Fibroblast of gingiva (primary cell): Measurements from ENCODE around the gene HGS.
A peak's percentile ranks its signal among the peaks of the same experiment; 100 is the strongest.

ENCODE experiments used
- DNase-seq: peaks from one replicate; pipeline ENCODE4 v3.0.0-alpha.2; 2011; ENCODE audit warnings: low read depth

HGS gene

DNA sequence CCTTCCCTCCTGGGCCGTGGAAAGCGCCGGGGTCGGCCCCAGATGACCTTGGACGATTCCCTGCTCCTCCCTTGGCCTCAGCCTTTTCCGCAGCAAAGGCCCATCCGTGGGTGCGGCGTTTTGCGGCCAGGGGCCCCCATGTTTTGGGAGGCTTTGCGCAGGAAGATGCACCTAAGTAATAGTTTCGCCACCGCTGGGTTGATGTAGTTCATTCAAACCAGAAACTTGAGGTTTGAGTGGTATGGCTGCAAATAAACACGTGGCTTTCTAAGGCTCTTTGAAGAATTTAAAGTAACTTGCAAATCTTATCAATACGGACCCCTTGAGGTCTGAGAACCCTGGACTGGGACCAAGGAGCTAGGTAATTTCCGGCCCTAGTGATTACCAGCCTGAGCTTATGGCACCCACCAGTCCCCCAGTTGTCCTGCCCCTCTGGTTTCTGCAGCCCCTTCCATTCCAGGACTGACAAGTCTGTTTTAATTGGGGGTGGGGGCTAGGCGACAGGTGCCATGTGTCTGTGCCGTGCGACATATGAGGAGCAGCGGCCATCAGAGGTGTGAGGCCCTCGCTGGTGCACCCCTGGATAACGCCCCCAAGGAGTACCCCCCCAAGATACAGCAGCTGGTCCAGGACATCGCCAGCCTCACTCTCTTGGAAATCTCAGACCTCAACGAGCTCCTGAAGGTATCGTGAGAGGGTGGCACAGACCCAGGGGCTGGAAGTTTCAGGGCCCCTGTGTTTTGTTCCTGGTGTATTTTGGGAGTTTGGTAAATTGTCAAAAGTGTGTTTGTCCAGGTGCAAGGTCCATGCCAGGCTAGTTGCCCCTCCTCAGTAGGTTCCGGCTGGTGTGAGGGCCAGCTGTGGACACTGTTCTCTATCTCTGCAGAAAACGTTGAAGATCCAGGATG, 20.2 kb downstream of the HGS start:
- no peak for DNase-seq

DNA sequence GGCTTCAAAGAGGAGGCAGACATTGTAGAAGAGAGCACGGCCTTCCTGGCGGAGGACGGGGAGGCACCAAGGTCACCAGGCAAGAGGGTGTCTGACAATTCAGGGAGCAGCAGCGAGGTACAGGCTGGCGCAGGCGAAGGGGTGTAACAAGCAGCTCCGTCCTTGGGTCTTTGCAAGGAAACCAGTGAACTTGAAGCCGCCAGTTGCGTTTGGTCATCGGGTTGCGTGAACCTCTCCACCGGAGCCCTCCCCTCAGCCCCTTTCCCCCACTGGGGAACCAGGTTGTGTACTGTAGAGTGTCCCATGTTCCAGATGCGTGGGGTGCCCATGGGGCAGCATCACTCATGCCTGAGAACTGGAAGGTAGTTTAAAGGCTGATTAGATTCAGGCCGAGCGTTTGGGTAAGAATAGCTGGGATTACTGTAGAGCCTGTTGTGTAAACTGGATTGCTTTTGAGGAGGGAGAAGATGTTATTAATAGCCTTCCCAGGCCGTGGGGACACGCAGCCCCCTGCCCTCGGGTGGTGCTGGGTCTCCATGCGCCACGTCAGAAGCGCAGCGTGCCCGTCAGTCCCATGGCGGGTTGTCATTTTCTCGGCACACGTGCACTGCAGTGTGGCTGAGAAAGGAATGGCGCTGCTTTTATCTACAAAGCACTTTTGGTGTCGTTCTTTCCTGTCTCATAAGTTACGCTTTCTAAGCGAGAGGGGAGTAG, 21.9 kb downstream of the HGS start:
- DNase-seq = no peak

DNA sequence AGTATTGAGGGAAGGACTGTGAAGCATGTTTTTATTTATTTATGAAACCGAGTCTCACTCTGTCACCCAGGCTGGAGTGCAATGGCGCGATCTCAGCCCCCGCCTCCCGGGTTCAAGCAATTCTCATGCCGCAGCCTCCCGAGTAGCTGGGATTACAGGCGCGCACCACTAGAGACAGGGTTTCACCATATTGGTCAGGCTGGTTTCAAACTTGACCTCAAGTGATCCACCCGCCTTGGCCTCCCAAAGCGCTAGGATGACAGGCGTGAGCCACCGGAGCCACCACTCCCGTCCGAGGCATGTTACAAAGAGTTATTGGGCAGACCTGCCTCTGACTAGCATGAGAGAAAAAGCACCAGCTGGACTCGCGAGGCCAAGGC, 22.4 kb downstream of the HGS start:
- DNase-seq = no peak

DNA sequence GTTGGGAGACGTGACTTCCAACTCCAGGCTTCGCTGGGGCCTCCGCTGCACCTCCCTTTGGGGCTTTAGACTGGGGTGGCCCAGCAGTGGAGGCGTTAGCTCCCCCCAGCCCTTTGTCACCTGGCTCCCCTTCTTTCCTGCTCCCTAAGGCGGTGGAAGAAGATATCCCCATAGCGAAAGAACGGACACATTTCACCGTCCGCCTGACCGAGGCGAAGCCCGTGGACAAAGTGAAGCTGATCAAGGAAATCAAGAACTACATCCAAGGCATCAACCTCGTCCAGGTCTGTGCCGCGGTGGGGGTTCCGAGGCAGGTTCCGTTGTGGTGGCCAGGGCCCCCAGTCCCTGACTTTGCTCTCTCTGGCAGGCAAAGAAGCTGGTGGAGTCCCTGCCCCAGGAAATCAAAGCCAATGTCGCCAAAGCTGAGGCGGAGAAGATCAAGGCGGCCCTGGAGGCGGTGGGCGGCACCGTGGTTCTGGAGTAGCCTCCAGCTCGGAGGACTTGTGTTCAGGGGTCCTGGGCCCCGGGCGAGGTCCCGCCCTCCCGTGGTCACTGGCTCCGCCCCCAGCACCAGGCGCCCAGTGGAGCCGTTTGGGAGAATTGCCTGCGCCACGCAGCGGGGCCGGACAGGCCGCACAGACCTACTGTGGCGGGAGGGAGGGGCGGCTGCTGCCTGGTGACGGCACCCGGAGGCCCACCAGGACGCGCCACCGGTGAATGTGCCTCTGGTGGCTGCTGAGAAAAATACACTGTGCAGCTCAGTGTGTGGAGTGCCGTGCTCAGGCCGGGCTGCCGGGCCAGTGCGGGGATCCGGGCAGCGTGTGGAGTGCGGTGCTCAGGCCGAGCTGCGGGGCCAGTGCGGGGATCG, 23.2 kb downstream of the HGS start:
- DNase-seq = no peak

DNA sequence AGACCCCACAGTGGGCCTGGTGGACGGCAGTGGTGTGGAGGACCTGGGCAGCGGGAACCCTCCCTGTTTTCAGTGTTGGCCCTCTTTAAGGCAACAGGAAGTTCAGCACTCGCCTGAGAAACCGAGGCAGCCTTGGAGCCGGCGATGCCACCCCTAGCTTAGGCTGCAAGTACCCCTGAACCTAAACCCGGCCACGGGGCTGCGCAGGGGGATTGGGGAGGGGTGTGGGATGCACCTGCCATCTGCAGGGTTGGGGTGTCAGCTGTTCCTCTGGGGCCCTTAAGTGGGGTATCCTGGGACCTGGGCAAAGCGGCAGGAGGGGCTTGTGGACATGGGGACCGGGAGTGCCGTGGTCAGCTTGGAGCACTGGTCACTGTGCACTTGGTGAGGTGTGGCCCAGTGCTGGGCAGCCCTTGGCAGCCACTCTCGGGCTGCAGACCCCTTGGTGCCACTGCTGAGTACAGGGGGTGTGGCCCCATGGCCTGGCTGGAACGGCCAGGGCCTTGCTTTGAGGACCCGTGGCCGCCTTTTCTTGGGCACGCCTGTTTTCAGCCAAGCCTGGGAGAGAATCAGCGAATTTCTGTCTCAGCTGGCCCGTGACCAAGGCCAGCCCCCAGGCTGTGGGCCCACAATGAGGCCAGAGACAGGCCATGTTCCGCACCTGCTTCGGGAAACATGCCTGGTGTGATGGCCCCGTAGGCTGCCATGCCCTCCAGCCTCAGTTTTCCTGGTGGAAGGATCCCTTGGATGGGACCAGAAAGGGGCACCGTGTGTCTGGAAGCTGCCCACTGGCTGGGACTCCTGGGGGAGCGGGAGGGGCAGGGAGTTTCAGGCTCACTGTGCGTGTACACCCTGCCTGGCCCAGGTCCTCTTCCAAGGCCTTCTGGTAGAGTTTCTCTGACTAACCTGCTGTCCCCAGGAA, 24.2 kb downstream of the HGS start:
- DNase-seq = no peak

DNA sequence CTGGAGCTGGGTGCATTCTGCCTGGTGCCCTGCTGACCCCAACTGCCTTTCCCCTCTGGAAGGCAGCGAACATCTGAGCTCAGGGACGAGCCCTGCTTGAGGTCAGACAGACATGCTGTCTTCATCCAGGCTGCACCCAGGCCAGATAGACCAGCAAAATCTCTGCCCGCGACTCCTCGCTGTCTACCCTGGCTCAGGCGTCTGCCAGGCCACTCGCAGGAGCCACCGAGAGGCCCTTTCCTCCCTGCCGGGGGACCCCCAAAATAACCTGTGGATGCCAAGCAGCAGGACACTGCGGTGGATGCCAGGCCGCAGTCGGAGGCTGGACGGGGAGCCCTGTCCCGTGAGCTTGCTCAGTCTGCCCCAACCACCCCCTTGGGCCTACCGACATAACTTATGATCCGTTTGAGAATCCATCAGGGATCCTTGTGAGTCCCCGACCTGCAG, 25.0 kb downstream of the HGS start:
- DNase-seq = no peak

DNA sequence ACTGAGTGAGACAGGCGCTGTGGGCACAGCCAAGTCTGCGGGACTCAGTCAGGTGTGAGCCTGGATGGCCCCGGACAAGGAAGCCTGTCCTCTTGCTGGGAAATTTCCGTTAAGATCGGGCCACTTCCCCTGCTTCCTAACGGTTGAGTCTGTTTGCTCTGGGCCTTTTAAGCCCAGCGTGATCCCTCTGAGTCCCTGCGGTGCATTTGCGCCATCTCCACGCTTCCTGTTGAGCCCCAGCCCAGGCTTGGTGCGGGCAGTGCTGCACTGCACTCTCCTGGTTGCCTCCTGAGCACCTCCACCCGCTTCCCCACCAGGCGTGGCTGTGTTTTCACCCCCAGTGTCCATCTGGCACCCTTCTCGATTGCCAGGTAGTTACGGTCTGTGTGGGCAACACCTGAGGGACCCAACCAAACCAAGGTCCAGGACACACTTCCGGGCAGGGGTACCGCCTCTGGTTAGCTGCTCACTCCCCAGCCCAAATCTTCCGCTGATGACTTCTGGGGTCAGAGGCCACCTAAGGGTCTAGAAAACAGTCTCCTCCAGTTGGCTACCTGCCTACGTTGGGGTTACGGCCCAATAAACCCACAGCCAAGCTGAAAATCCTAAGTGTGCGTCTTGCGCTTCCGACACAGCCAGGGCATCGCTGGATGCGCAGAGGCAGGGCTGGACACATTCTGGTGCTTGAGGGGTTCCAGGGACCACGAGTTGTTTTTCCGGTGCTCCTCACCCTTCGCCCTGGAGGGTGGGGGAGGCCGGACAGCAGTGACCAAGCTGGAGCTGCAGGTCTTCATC, 26.9 kb downstream of the HGS start:
- DNase-seq = peak; percentile 30

DNA sequence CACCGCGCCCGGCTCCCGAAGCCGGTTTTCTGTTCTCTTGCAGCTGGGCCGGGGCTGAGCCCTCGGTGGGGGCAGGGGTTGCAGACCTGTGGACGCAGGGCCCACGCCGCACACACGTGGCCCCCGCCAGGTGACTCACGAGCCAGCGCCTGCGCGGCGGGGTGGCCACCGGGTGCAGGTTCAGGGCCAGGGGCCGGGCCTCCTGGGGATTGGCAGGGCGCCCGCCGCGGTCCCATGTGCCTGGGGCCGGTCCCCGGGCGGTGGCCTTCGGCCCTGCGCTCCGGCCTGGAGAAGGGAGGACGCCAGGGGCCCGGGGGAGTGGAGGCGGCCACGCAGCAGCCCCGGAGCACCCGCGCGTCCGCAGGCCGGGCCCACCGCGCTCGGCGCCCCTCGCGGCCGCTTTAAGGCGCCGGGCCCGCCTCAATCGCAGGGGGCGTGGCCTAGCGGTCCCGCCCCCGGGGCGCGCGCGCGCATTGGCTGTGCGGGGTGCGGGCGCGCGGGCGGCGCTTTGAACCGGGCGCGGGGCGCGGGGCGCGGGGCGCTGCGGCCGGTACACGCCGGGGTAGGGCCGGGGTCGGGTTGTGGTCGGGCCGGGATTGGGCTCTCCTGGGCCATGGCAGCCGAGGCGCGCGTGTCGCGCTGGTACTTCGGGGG, 28.1 kb downstream of the HGS start, which contains the start of gene SLC25A10:
SLC25A10 (plus strand) TSS at position 471 of the 654 bp plus-strand sequence; CDS start at position 614, 143 bp downstream.
- peak; percentile 62 for DNase-seq

DNA sequence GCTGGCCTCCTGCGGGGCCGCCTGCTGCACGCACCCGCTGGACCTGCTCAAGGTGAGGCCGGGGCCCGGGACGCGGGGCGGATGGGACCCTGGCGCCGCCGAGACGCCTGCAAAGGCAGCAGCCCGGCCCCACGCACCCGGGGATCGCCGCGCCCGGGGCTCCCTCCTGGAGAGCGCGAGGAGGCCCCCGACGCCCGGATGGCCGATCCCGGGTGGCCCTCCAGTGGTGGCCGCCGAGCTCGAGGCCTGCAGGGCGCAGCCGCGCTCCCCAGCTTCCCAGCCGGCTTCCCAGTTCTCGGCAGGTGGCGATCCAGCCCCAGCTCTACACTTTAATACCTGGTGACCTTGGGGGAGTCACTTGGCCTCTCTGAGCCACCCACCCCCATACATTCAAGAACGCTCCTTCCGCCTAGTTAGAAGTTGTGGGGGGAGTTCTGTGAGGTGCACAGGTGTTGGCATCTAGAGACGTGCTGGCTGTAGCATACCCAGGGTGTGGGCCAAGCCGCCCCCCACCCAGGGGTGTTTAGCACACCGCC, 28.7 kb downstream of the HGS start:
- no peak for DNase-seq

DNA sequence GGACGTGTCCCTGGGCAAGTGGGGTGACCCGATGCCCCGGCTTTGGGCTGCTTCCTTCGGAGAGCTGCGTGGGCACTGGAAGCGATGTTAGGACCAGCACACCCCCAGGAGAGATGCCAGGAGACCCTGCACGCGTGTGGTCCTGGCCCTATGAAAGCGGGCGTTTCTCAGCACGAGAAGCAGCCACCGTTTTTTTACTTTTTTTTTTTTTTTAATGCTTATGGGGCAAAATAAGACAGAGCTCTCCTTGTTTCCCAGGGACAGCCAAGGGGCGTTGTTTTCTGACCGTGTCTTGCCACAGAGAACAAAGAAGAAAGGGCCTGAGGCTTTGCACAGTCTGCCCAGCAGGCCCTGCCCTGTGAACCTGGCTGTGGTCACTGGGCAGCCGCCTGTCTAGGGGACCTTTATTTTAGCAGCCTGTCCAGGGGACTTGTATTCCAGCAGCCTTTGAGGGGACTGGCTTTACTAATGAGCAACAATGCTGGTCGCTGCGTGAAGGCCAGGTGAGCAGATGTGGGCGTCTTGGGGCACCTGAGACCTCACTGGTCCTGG, 29.3 kb downstream of the HGS start:
- DNase-seq = no peak

DNA sequence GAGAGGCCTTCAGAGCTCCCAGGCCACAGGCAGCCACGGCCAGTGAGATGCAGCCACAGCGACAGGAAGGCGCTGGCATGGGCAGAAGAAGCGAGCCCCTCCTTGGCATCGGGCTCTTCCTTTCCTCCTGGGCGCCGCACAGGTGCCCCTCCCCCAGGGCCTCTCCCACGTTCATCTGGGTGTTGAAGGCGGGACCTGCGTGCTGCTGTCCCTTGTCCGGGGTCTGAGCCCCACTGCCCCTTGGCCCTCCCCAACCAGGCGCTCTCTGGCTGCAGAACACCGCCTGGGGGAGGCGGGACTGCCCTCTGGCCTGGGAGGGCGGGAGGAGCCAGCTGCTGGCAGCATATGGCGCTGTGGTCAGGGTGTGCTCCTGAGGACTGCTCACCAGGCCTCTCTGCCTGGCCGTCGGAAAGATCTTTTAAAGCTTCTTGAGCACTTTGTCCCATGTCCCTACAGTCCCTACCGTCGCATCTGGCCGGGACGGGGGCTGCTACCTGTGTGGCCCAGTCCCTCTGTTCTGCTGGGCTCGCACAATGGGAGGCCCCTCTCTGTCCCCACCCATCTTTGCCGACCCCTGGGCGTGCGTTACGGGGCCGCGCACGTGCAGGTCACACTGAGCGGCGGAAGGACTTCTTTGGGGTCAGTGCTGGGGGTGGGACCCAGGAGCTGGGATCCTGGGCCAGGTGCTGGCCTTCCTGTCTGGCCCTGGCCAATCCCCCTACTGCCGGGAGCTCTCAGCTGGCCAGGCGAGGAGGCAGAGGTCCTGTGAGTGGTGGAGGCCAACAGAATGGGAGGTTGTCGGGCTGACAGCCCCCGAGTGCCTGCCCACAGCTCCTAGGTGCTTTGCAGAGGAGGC, 30.0 kb downstream of the HGS start:
- no peak for DNase-seq

DNA sequence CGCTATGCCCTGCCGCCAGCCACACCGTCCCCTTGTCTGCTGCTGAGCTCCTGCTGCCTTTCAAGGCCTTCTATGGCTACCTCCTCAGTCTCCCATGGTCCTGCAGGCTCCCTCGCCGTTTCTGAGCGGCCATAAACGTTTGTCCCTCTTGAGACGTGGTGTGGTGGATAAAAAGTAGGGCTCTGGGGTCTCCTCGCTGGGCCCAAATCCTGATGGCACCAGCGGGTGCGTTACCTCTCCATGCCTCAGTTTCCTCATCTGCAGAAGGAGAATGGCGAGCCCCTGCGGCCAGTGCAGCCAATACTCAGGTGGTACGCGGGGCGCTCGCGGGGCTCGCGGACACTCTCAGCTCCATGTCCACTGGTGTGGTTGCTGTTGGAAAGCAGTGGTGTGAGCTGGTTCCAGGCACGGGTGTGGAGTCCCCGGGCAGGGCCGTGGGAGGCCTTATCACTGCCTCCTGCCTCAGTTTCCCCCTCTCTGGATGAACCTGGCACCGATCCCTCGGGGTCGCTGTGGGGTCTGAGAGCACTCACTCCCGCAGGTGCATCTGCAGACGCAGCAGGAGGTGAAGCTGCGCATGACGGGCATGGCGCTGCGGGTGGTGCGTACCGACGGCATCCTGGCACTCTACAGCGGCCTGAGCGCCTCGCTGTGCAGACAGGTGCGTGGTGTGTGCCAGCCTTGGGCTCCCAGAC, 30.7 kb downstream of the HGS start:
- no peak for DNase-seq

DNA sequence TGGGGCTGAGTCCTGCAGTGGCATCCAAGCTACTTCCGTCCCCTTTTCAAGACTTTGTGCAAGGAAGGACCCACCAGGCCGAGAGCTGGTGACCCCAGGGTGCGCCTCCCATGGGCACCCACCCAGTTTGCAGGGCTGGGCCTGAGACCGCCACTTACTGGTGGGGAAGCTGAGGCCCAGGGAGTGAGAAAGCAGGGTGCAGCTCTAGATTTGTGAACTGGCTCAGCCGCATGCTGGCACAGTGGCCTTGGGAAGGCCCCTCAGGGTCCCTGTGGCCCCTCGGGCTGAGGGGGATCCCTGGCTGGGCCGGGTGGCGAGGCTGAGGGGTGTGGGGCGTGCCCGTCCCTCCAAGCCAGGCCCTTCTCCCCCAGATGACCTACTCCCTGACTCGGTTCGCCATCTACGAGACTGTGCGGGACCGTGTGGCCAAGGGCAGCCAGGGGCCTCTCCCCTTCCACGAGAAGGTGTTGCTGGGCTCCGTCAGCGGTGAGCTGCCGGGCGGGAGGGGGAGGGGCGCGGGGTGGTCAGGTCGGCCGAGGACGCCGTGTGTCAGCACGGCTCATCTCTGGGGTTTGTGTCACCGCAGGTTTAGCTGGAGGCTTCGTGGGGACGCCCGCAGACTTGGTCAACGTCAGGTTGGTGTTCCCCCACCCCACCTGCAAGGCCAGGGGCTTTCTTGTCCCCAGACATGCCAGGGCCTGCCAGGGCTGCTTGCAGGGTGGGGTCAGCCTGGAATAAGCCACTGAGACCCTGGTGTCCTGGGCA, 31.5 kb downstream of the HGS start:
- no peak for DNase-seq

DNA sequence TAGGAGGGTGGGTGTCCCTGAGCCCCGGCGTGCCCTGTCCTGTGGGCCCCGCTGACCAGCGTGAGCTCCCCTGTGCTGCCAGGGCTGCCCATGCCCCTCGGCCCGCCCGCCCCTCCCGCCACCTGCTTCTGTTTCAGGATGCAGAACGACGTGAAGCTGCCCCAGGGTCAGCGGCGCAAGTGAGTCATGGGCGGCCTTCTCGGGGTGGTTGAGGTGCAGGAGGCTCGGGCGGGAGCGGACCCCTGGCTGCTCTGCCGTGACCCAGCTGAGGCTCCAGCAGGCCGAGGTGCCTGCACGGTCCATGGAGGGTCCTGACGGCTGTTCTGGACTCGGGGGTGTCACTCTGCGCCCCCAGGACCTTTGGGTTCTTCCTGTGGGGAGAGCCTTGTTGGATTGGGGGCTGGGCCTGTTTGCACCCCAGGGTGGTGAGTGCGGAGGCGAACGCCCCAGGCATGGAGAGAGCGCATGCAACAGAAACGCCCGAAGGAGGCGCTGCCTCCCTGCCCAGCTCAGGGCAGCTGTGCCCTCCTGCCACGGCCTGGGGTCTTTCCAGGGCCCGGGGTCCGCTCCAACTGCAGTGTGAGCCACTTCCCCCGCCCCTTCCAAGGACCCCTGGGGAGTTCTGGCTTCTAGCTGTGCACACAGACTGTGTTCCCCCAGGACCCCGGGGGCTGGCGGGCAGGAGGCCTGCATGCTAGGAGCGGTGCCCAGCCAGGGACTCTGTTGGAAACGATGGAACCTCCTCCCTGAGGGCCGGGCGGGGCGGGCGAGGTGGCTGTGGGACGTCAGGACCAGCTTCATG, 32.3 kb downstream of the HGS start:
- no peak for DNase-seq

DNA sequence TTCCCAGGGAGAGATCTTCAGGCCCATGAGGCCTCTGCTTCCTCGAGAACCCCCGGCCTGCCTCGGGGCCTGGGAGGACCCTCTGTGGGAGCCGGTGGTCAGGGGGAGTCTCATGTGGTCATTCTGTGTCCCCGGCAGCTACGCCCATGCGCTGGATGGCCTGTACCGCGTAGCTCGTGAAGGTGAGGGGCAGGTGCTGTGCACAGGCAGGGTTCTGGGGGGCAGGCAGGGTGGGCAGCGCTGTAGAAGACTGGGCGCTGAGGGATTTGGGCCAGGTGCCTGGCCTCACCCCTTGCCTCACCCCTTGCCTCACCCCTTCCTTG, 32.8 kb downstream of the HGS start:
- no peak for DNase-seq
